Dermis lymphatic vessel endothelial cell (primary cell): ENCODE measurements around the gene SPP2. TPM values are rescaled to one million over a fixed set of nuclear protein-coding genes. Genes with fewer than 3 reads are reported as not detected.

ENCODE experiments used
- total RNA-seq: library from RNA; depleted of rRNA; stranded (reverse); fragments of >200 nt; gene quantifications from 2 replicates; pipeline ENCODE4 v1.2.1, GENCODE V29; 2014

The SPP2 gene
- total RNA-seq, result not detected in 2 replicates

GRCh38 chr2:234050455-234051135, at the start of gene SPP2:
Gene SPP2 (plus strand): TSS chr2:234050702. CDS start chr2:234050787, 85 bp downstream.

Other genes with a start within 250 kb of the SPP2 start
- gene HJURP, start 196.2 kb upstream of the SPP2 start, total RNA-seq, result 2.1 and 2.3 TPM in 2 replicates
- not detected in 2 replicates for gene TRPM8, start 133.3 kb upstream of the SPP2 start, total RNA-seq